IPS DF 4.7 (cell line): ENCODE results near the gene ZC2HC1C.

ENCODE experiments used
- DNase-seq: peaks from one replicate; pipeline ENCODE4 v3.0.0-alpha.2; 2013; ENCODE audit warnings: low spot score; ENCODE audit errors: extremely low read depth

Gene ZC2HC1C

DNA sequence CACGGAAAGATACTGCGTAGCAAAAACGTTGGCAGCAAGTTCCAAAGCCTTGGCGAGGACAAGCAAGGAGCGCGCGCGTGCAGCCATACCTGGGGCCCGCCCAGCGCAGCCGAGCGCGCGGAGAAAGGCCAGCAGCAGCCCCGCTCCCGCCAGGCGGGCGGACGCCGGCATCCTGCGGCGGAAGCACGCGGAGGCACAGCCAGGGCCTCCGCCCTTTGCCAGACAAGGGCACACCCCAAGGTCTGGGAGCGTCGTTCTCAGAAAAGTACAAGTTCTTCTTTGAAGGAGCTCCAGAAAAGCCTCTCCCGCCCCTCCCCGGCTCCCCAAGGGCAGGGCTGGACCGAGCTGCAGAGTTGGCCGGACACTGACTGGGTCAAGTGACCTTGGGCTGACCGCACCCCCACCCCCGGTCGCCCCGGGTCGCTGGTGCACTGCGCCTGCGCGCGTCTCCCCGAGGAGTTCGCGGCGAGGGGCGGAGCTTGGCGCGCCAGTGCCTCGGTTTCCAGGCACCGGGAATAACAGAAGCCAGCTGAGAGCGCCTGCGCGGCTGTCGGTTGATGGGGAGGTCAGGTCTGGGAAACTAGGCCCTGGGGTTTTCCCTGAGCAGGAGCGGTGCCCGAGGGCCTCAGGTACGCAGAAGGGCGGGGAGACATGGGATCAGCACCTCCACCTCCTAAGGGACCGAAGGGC lies at the start of gene ZC2HC1C:
ZC2HC1C (plus strand) TSS at position 521 of the 690 bp plus-strand sequence. CDS start 933 bp downstream, outside the sequence.
- no peak for DNase-seq

- DNase-seq: no peak
These were observed 46.8 kb upstream of the ZC2HC1C start for GRCh38 chr14:75022655-75023054.

- no peak for DNase-seq
These were observed 46.3 kb upstream of the ZC2HC1C start for GRCh38 chr14:75023108-75023507.

DNA sequence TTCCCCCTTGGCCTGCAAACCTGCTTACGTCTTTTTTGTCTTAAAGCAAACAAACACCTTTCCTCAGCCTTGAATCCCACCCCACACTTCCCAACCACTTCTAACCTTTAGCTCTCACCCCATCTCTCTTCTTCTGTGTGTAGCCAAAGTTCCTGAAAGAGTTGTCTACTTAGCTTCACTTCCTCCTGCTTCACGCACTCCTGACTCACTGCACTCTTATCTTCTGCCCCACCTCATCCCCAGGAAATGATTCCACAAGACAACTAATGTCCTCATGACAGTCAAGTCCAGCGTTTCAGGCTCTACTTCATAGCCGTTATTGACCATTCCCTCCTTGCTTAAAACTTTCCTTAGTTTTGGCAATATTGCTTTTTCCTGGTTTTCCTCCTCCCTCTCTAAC lies 44.4 kb upstream of the ZC2HC1C start:
- no peak for DNase-seq

- DNase-seq: no peak
These were observed 43.6 kb upstream of the ZC2HC1C start for GRCh38 chr14:75025876-75026275.

DNA sequence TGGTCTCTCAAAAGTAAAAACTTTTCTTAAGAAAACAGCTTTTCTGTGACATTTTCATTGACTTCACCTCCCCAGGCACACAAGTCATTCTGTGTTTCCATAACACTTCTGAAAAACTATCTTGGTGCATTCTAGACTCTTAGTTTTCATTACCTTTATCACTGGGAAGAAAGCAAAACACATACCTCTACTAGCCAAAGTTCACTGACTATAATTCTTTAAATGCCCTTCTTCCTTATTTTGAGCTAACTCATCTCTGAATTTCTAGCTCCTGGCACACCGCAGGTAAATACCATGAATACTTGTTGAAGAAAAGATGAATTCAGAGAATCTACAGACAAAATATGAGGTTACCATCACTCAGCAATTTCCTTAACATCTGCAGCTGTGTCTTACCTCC lies 39.3 kb upstream of the ZC2HC1C start:
- no peak for DNase-seq

GRCh38 chr14:75032939-75033338 lies 36.5 kb upstream of the ZC2HC1C start:
- DNase-seq: no peak

DNA sequence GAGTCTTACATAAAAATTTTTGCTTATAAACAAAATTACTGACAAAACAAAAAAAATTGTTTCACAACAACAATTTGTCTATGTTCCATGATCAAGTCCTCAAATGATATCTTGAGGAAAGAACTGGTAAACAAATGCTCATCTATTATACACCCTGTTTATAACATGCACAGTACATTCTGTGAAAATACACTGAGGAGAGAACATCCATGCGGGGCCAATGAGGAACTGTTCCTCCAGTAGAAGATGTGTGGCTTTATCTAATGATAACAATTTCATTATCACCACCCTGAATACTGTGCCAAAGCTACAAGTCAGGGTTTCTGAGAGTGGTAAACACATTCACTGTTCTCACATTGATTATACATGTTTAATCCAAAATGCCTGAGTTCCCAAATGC lies 28.9 kb upstream of the ZC2HC1C start:
- DNase-seq: no peak

DNA sequence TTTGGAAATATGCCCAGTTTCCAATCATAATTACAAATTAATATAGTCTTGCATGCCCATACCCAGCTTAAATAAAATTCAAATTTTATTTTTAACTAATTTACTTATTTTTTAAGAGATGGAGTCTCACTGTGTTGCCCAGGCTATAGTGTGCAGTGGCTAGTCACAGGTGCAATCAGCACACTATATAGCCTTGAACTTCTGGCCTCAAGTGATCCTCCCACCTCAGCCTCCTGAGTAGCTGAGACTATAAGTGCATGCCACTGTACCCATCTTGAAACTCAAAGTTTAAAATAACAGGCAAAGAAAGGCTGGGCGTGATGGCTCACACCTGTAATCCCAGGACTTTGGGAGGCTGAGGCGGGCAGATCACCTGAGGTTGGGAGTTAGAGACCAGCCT lies 28.5 kb upstream of the ZC2HC1C start:
- no peak for DNase-seq

DNA sequence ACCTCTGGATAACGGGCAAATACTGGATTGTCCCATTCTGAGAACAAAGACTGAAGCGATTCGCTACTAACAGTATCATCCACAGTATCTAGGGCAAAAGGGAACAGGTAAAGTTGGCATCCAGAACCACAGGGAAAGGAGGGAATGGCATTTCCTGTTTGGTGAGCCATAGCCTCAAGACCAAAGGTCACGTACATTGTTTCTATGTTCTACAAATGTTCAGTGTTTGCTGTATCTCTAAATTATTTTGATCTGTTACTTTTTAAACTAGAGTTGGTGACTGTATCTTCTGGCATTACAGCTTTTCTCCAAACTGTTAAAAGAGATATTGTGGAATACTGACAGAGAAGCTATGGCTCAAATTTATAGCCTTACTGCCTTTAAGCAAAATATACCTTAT lies 27.8 kb upstream of the ZC2HC1C start:
- no peak for DNase-seq

DNA sequence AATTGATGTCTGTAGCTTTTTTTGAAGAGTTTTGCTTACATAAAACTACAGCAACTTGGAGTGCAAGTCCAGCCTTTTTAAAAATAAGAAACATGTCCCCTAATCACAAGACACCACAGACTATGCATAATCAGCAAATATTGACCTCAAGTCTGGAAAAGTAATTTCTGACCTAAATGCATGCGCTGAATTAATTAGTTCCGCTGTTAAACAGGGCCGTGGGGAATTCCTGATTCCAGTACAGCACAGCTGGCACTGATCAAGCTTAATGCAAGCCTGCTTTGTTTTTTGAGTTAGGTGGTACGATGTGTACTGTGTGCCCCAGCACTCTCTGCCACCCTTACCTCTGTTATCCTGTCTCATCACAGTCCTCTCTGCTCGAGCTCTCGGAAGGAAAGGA lies 27.4 kb upstream of the ZC2HC1C start:
- DNase-seq: no peak

- no peak for DNase-seq
These were observed 25.1 kb upstream of the ZC2HC1C start for GRCh38 chr14:75044322-75044721.

DNA sequence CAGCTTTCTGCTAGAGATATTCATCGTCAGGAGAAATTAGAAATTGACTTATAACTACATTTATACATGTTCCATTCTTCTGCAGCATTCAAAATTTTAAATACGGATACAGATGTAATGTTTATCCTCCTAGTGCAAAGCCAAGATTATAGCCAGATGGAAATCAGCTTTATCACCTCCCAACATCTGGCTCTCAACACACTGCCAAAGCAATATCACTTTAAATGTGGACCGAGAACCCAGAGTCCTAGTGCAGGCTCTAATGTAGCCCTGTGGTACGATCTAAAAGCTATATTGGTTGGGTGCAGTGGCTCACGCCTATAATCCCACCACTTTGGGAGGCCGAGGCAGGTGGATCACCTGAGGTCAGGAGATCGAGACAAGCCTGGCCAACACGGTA lies 24.7 kb upstream of the ZC2HC1C start:
- no peak for DNase-seq

DNA sequence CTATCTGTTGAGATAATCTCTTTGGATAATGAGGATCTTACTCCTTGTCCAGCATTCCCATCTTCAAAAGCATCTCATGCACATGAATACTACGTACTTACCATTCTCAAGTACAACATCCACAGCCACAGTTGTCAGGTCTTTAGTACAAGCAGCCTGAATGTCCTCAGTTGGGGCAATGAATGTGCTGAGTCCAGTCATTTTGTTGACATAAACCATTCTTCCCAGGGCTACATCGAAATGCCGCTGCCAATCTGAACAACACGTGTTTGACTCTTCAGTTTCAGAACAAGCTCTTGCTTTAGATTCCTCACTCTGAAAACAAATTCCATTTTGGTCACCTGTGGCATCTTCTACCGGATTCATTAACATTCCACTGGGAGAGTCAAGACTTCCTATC lies 23.2 kb upstream of the ZC2HC1C start:
- no peak for DNase-seq

DNA sequence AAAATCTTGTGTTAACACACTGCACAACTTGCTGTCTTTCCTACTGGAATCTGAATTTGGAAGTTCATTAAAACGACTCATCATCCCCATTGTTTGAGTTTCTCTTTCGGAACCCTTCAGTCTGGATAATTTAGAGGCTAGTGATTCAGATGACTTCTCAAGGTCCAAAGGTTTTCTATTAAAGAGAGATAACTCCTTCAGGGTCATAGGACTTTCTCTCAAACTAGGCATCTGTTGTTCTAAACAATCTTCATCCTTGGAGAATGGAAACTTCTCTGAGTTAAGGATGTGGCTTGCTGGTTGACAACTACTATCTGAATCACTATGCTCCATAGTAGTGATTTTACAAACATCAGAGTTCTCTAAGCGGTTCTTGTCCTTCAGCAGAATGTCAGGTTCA lies 22.5 kb upstream of the ZC2HC1C start:
- no peak for DNase-seq

GRCh38 chr14:75047506-75047905 lies 21.9 kb upstream of the ZC2HC1C start:
- DNase-seq: no peak

GRCh38 chr14:75048101-75048500 lies 21.3 kb upstream of the ZC2HC1C start:
- DNase-seq: no peak

- no peak for DNase-seq
These were observed 20.3 kb upstream of the ZC2HC1C start for GRCh38 chr14:75049136-75049535.

- no peak for DNase-seq
These were observed 19.7 kb upstream of the ZC2HC1C start for GRCh38 chr14:75049731-75050201.

DNA sequence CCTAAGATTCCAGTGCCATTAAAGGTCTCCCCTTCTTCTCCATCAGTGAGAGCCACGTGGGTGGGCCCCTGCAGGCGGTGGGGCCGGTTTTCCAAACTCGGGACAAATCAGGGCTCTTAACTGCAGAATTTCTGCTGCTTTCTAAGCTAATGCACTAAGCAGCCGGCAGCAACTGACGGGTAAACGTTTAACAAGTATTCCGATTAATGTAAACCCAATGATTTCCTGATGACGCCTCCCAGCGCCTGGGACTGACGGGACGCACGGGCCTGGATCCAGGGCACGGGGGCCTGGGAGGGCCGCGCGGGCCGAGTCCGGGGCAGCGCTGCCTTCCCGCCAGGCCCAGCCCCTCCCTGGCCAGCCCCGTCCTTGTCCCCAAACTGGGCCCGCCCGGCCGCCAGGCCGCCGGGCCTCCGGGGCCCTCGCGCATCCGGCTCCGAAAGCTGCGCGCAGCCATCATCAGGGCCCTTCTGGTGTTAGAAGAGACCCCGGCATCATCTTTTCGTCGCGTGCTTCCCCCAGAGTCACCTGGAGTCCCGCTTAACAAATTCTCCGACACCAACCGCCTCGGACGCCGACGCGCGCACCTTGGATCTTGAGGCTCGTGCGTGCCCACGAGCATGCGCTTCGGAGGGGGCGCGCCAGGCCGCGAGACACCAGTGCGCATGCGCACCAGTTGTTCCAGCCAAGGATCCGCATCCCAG lies 18.4 kb upstream of the ZC2HC1C start, which contains the start of gene MLH3:
MLH3 (minus strand) TSS at position 616 of the 704 bp plus-strand sequence. CDS start 1,812 bp downstream, outside the sequence.
- DNase-seq: no peak

- no peak for DNase-seq
These were observed 17.9 kb upstream of the ZC2HC1C start for GRCh38 chr14:75051556-75051899.

DNA sequence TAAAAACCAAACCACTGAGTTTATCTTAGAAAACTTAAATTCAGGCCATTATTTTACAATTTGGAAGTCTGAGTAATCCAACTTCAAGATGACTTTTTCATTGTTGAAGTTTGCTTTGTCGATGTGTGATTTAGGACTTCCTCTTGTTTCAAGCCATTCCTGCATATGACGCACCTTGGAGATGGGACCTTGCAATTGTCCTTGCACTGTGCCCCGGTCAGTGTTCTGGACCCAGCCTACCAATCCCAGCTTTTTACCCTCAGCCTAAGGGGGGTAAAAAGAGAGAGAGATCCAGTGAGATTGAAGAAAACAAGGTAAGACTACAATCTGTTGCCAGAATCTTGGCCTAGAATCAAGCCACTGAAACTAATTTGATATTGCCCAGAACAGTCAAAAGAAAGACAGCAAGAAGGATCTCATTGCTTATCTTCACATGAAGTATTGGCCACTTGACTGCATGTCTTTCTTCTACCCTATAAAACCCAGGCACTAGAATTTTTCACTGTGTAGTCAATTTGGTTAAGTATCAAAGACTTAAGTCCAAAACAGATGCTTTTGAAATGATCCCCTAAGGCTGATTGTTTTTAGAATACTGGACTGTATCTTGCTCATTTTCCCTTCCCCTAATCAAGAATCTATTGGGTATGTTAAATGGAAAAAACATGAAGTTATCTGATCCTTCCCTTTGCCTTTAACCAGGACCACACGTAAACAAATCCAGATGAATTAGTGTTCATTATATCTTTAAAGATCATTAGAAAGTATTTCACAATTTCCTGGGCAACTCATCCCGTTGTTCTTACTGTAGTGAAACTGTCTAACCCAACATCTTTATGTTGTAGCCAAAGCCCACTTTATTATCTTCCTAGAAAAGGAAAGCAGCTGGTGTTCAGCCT lies 15.8 kb upstream of the ZC2HC1C start:
- no peak for DNase-seq
